Suprapubic skin (tissue), 4 donors: ENCODE data around the gene ZNF211.

Experiments used
- EP300 ChIP-seq: sonication (generic); formaldehyde crosslinking; IDR thresholded peaks from one replicate; pipeline ENCODE4 v1.6.1; 2017; ENCODE audit warnings: antibody characterized with exemption
- POLR2A ChIP-seq, 2 donors: fragments of 450-650 bp; IDR thresholded peaks; one replicate each; pipeline ENCODE4 v1.6.1; 2017; ENCODE audit warnings: antibody characterized with exemption in 2 of 2, mild to moderate bottlenecking in 2 of 2, moderate library complexity in 2 of 2
- POLR2AphosphoS5 ChIP-seq, 3 donors: sonication (generic); formaldehyde crosslinking; IDR thresholded peaks; one replicate each; pipeline ENCODE4 v1.6.1; 2017; ENCODE audit warnings: antibody characterized with exemption in 3 of 3
- TF ChIP-seq, protein P1 (sequence below), 2 donors: fragments of 200-600 bp in 1 of 2; fragments of 450-650 bp in 1 of 2; sonication (generic) in 1 of 2; IDR thresholded peaks; one replicate each; pipeline ENCODE4 v1.5.1; 2016 to 2019; ENCODE audit warnings: antibody characterized with exemption in 2 of 2, mild to moderate bottlenecking in 1 of 2, moderate library complexity in 1 of 2

DNA sequence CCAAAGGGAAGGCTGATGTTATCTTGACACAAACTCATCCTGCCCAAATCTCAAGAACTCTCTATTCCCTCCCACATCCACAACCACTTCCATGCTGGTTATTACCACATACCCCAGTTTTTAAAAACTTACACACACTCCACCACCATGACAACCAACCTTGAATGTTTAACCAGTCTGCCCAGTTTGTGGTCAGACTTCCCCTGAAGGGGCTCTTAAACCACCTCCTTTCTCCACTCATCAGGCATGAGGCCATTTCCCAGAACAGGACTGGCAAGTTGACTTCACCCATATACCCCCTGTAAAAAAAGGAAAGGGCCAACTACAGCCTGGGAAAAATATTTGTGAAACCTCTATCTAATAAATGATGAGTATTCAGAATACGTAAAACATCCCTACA is 23.4 kb downstream of the ZNF211 start:
- no peak for TF ChIP-seq POLR2A (IDR thresholded peaks at IDR 0.05)
- TF ChIP-seq, protein P1, sequence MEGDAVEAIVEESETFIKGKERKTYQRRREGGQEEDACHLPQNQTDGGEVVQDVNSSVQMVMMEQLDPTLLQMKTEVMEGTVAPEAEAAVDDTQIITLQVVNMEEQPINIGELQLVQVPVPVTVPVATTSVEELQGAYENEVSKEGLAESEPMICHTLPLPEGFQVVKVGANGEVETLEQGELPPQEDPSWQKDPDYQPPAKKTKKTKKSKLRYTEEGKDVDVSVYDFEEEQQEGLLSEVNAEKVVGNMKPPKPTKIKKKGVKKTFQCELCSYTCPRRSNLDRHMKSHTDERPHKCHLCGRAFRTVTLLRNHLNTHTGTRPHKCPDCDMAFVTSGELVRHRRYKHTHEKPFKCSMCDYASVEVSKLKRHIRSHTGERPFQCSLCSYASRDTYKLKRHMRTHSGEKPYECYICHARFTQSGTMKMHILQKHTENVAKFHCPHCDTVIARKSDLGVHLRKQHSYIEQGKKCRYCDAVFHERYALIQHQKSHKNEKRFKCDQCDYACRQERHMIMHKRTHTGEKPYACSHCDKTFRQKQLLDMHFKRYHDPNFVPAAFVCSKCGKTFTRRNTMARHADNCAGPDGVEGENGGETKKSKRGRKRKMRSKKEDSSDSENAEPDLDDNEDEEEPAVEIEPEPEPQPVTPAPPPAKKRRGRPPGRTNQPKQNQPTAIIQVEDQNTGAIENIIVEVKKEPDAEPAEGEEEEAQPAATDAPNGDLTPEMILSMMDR (IDR thresholded peaks at IDR 0.05), result no peak
- no peak for TF ChIP-seq POLR2AphosphoS5 (IDR thresholded peaks at IDR 0.05)
- TF ChIP-seq EP300, result no peak
